ENCODE measurements around the gene SUN1. TPM values are rescaled to one million over a fixed set of nuclear protein-coding genes. Genes with fewer than 3 reads are reported as not detected.
A peak's percentile ranks its signal among the peaks of the same experiment; 100 is the strongest.
"Not testable (repeated sequence)": the region's sequence is repeated elsewhere in the genome, so short reads cannot be mapped to it uniquely, and the experiment has no call there.

The SUN1 gene
- polyA plus RNA-seq, 1 of the 3 experiments (the other 2 are of a cell fraction) = 369 TPM

DNA sequence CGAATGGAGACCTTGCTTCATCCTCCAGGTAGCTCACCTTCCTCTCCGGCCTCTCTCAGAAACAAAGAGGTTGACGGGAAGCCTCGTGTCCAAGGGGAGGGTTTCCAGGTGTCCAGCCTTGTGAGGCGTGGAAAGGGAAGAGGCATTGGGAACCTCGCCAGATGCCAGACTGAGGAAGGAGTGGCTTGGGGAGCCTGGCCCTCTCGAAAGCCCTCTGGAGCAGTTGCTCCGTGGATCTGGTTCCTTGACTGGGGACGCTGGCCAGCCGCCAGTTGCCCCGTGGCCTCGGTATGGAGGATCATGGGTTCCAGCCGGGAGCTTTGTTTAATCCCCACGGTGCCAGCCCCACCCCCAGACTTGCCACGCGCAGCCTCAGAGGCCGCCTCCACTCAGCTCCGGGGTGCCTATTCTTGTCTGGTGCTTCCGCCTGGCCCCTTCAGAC is 30.3 kb upstream of the SUN1 start:
- POLR2A ChIA-PET = no interaction called here
- Histone ChIP-seq H3K79me2 (ENCODE audit: insufficient read depth) (no peaks in the 10 kb centered on the region), H3F3A (replicated peaks; ENCODE audit: insufficient read depth) (no peaks in the 10 kb centered on the region), H3K4me1 (ENCODE audit: control insufficient read depth in 1 of 2, insufficient read depth in 2 of 2, low read depth in 1 of 2, low read length in 1 of 2) (peaks cover 0 to 4% of the 10 kb centered on the region in 2 experiments; a peak in 1 of 4 replicates), H3K9ac (no peak overlapping the region), H3K4me3 (ENCODE audit: low read depth in 2 of 2, low read length in 1 of 2) (no peak overlapping the region), H3K36me3 (replicated peaks in 1 of 2; ENCODE audit: control insufficient read depth in 1 of 2, insufficient read depth in 2 of 2, low read length in 1 of 2) (no peaks in the 10 kb centered on the region), H3K9me3 (no peaks in the 10 kb centered on the region), H3K4me2 (no peak overlapping the region), H4K20me1 (ENCODE audit: insufficient read depth) (no peaks in the 10 kb centered on the region), H3K27ac (ENCODE audit: low read depth in 2 of 2, low read length in 1 of 2) (no peak overlapping the region; a peak in 1 of 4 replicates), H2AFZ (ENCODE audit: low read depth) (no peak overlapping the region), H3K27me3 (ENCODE audit: insufficient read depth) (no peaks in the 10 kb centered on the region), H3K9me2 (no peaks in the 10 kb centered on the region)
- WGBS (ENCODE audit: low lambda C conversion rate) = 81% methylated on average over 19 of the region's 19 CpGs
- no peak for TF ChIP-seq SMC3 (IDR thresholded peaks at IDR 0.05; ENCODE audit: low read depth, low read length)
- no peak for TF ChIP-seq MXI1 (IDR thresholded peaks at IDR 0.05; ENCODE audit: low read depth, low read length)
- TF ChIP-seq FOXM1 (IDR thresholded peaks at IDR 0.05; ENCODE audit: low read depth) = no peak
- TF ChIP-seq RAD21 (IDR thresholded peaks at IDR 0.05; ENCODE audit: low read length) = no peak
- no peak for TF ChIP-seq EZH2phosphoT487 (IDR thresholded peaks at IDR 0.05; ENCODE audit: borderline replicate concordance, low read depth)
- TF ChIP-seq, protein P1, sequence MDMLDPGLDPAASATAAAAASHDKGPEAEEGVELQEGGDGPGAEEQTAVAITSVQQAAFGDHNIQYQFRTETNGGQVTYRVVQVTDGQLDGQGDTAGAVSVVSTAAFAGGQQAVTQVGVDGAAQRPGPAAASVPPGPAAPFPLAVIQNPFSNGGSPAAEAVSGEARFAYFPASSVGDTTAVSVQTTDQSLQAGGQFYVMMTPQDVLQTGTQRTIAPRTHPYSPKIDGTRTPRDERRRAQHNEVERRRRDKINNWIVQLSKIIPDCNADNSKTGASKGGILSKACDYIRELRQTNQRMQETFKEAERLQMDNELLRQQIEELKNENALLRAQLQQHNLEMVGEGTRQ (IDR thresholded peaks at IDR 0.05; ENCODE audit: borderline replicate concordance, low read depth, low read length) = no peak
- DNase-seq = peak; percentile 72
- CTCF ChIA-PET = interaction anchor here (1.0 to 1.9 kb wide), 6 partner anchors 12 to 480 kb away, joined by 3 to 10 read pairs (median 5); no protein-coding TSS in a partner anchor

DNA sequence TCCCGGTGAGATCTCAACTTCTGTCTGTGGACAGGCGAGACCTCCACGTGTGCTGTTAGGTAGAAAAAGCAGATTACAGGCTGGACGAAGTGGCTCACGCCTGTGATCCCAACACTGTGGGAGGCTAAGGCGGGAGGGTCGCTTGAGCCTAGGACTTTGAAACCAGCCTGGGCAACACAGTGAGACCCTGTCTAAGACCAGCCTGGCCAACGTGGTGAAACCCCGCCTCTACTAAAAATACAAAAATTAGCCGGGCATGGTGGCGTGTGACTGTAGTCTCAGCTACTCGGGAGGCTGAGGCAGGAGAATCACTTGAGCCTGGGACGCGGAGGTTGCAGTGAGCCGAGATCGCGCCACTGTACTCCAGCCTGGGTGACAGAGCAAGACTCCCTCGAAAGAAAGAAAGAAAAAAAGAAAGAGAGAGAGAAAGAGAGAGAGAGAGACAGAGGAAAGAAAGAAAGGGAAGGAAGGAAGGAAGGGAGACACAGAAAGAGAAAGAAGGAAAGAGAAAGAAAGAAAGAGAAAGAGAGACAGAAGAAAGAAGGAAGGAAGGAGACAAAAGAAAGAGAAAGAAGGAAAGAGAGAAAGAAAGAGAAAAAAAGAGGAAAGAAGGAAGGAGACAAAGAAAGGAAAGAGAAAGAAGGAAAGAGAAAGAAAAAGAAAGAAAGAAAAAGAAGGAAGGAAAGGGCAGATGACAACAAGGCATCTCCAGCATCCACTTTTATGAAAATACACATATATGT is 29.6 kb upstream of the SUN1 start:
- no peak overlapping the region for H3K4me2 ChIP-seq
- H3K27me3 ChIP-seq (ENCODE audit: insufficient read depth) = no peaks in the 10 kb centered on the region
- H4K20me1 ChIP-seq (ENCODE audit: insufficient read depth) = no peaks in the 10 kb centered on the region
- no peak overlapping the region for H2AFZ ChIP-seq (ENCODE audit: low read depth)
- H3K79me2 ChIP-seq (ENCODE audit: insufficient read depth) = no peaks in the 10 kb centered on the region
- peaks cover 0 to 4% of the 10 kb centered on the region in 2 experiments; a peak in 1 of 4 replicates for H3K4me1 ChIP-seq (ENCODE audit: control insufficient read depth in 1 of 2, insufficient read depth in 2 of 2, low read depth in 1 of 2, low read length in 1 of 2)
- no peak overlapping the region for H3K27ac ChIP-seq (ENCODE audit: low read depth in 2 of 2, low read length in 1 of 2)
- no peak overlapping the region for H3K9ac ChIP-seq
- no peaks in the 10 kb centered on the region for H3K9me3 ChIP-seq
- 91% methylated on average over 18 of the region's 18 CpGs for WGBS (ENCODE audit: low lambda C conversion rate)
- no peaks in the 10 kb centered on the region for H3K36me3 ChIP-seq (replicated peaks in 1 of 2; ENCODE audit: control insufficient read depth in 1 of 2, insufficient read depth in 2 of 2, low read length in 1 of 2)
- no peaks in the 10 kb centered on the region for H3F3A ChIP-seq (replicated peaks; ENCODE audit: insufficient read depth)
- POLR2A ChIA-PET = no interaction called here
- CTCF ChIA-PET = interaction anchor here (1.0 to 1.9 kb wide), 6 partner anchors 12 to 481 kb away, joined by 3 to 10 read pairs (median 5); no protein-coding TSS in a partner anchor
- no peak for DNase-seq
- TF ChIP-seq RAD21 (IDR thresholded peaks at IDR 0.05; ENCODE audit: low read length) (no peak), CHD2 (IDR thresholded peaks at IDR 0.05; ENCODE audit: low read length, partially characterized antibody) (no peak), GABPA (IDR thresholded peaks at IDR 0.05; ENCODE audit: low read depth) (no peak), RXRA (IDR thresholded peaks at IDR 0.05; ENCODE audit: borderline replicate concordance, low read depth) (no peak)
- H3K4me3 ChIP-seq (ENCODE audit: low read depth in 2 of 2, low read length in 1 of 2) = no peak overlapping the region
- no peaks in the 10 kb centered on the region for H3K9me2 ChIP-seq

DNA sequence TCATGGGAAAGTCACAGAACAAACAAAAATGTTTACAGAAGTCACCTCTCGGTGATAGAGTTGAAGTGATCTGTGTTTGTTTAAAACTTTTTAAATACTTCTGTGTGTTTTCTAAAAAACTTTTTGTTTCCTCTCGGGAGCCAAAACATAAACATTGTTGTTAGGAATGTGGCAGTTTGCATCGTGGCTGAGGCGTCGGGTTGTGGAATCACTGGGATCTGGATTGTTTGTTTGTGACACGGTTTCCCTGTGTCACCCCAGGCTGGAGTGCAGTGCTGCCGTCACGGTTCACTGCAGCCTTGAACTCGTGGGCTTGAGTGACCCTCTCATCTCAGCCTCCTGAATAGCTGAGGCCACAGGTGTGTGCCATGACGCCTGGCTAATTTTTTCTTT is 29.0 kb upstream of the SUN1 start:
- no peak for DNase-seq
- Histone ChIP-seq H4K20me1 (ENCODE audit: insufficient read depth) (no peaks in the 10 kb centered on the region), H3F3A (replicated peaks; ENCODE audit: insufficient read depth) (no peaks in the 10 kb centered on the region), H3K4me3 (ENCODE audit: low read depth in 2 of 2, low read length in 1 of 2) (no peak overlapping the region), H3K36me3 (replicated peaks in 1 of 2; ENCODE audit: control insufficient read depth in 1 of 2, insufficient read depth in 2 of 2, low read length in 1 of 2) (no peaks in the 10 kb centered on the region), H3K9ac (no peak overlapping the region), H3K27me3 (ENCODE audit: insufficient read depth) (no peaks in the 10 kb centered on the region), H3K4me2 (no peak overlapping the region), H3K27ac (ENCODE audit: low read depth in 2 of 2, low read length in 1 of 2) (no peak overlapping the region), H3K4me1 (ENCODE audit: control insufficient read depth in 1 of 2, insufficient read depth in 2 of 2, low read depth in 1 of 2, low read length in 1 of 2) (peaks cover 0 to 4% of the 10 kb centered on the region in 2 experiments; a peak in 1 of 4 replicates), H3K79me2 (ENCODE audit: insufficient read depth) (no peaks in the 10 kb centered on the region), H3K9me3 (no peaks in the 10 kb centered on the region), H2AFZ (ENCODE audit: low read depth) (no peak overlapping the region), H3K9me2 (no peaks in the 10 kb centered on the region)
- CTCF ChIA-PET = interaction anchor here (1.7 kb wide), 1 partner anchor 13 kb away, joined by 5 read pairs; no protein-coding TSS in a partner anchor
- WGBS (ENCODE audit: low lambda C conversion rate) = 83% methylated on average over 10 of the region's 10 CpGs
- TF ChIP-seq GATA2 (CRISPR knock-in tag; IDR thresholded peaks at IDR 0.05) (no peak), NRF1 (IDR thresholded peaks at IDR 0.05; ENCODE audit: low read depth, low read length) (no peak), EP300 (IDR thresholded peaks at IDR 0.05; ENCODE audit: borderline replicate concordance in 1 of 2, low read depth in 1 of 2, low read length in 1 of 2) (no peak), RCOR1 (IDR thresholded peaks at IDR 0.05; ENCODE audit: low read length) (no peak)
- TF ChIP-seq, protein P2, sequence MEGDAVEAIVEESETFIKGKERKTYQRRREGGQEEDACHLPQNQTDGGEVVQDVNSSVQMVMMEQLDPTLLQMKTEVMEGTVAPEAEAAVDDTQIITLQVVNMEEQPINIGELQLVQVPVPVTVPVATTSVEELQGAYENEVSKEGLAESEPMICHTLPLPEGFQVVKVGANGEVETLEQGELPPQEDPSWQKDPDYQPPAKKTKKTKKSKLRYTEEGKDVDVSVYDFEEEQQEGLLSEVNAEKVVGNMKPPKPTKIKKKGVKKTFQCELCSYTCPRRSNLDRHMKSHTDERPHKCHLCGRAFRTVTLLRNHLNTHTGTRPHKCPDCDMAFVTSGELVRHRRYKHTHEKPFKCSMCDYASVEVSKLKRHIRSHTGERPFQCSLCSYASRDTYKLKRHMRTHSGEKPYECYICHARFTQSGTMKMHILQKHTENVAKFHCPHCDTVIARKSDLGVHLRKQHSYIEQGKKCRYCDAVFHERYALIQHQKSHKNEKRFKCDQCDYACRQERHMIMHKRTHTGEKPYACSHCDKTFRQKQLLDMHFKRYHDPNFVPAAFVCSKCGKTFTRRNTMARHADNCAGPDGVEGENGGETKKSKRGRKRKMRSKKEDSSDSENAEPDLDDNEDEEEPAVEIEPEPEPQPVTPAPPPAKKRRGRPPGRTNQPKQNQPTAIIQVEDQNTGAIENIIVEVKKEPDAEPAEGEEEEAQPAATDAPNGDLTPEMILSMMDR (IDR thresholded peaks at IDR 0.05) = no peak
- POLR2A ChIA-PET = no interaction called here

DNA sequence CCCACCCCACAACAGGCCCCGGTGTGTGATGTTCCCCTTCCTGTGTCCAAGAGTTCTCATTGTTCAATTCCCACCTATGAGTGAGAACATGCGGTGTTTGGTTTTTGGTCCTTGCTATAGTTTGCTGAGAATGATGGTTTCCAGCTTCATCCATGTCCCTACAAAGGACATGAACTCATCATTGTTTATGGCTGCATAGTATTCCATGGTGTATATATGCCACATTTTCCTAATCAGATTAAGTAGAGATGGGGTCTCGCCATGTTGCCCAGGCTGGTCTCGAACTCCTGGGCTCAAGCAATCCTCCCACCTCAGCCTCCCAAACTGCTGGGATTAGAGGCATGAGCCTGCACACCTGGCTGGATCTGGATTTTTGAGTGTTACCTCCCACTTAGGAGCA is 28.5 kb upstream of the SUN1 start:
- H3F3A ChIP-seq (replicated peaks; ENCODE audit: insufficient read depth); H3K9me2 ChIP-seq; H3K9me3 ChIP-seq; H3K4me2 ChIP-seq; H3K27me3 ChIP-seq (ENCODE audit: insufficient read depth); H3K36me3 ChIP-seq (replicated peaks in 1 of 2; ENCODE audit: control insufficient read depth in 1 of 2, insufficient read depth in 2 of 2, low read length in 1 of 2); CTCF ChIA-PET; DNase-seq; H3K4me1 ChIP-seq (ENCODE audit: control insufficient read depth in 1 of 2, insufficient read depth in 2 of 2, low read depth in 1 of 2, low read length in 1 of 2); H3K27ac ChIP-seq (ENCODE audit: low read depth in 2 of 2, low read length in 1 of 2); H2AFZ ChIP-seq (ENCODE audit: low read depth); H4K20me1 ChIP-seq (ENCODE audit: insufficient read depth); H3K79me2 ChIP-seq (ENCODE audit: insufficient read depth); POLR2A ChIA-PET; H3K4me3 ChIP-seq (ENCODE audit: low read depth in 2 of 2, low read length in 1 of 2); H3K9ac ChIP-seq: not testable (repeated sequence)
- WGBS (ENCODE audit: low lambda C conversion rate) = 68% methylated on average over 4 of the region's 4 CpGs
